Liver (tissue), 3 donors: ENCODE data around the gene UBE2F.

Source experiments
- EGR1 ChIP-seq, 2 donors: IDR thresholded peaks; 2 replicates each; pipeline ENCODE4 v1.6.1; 2016 to 2018; ENCODE audit warnings: antibody characterized with exemption in 2 of 2, low read depth in 2 of 2
- FOXA1 ChIP-seq: IDR thresholded peaks from 2 replicates; pipeline ENCODE4 v1.6.1; 2016; ENCODE audit warnings: antibody characterized with exemption
- FOXA2 ChIP-seq: IDR thresholded peaks from 2 replicates; pipeline ENCODE4 v1.6.1; 2016; ENCODE audit warnings: antibody characterized with exemption
- GABPA ChIP-seq, 2 donors: IDR thresholded peaks in 1 of 2; conservative IDR thresholded peaks in 1 of 2; 2 replicates each; pipeline ENCODE4 v1.6.1; 2016; ENCODE audit warnings: antibody characterized with exemption in 2 of 2, mild to moderate bottlenecking in 1 of 2, moderate library complexity in 1 of 2
- JUND ChIP-seq, 2 donors: IDR thresholded peaks; 2 replicates each; pipeline ENCODE4 v1.6.1; 2016; ENCODE audit warnings: antibody characterized with exemption in 2 of 2
- RAD21 ChIP-seq, 2 donors: IDR thresholded peaks; 2 replicates each; pipeline ENCODE4 v1.6.1; 2016; ENCODE audit warnings: antibody characterized with exemption in 2 of 2, mild to moderate bottlenecking in 2 of 2
- REST ChIP-seq: IDR thresholded peaks from 2 replicates; pipeline ENCODE4 v1.6.1; 2016; ENCODE audit warnings: antibody characterized with exemption, mild to moderate bottlenecking
- RXRA ChIP-seq, 2 donors: IDR thresholded peaks; 2 replicates each; pipeline ENCODE4 v1.6.1; 2017 to 2018; ENCODE audit warnings: antibody characterized with exemption in 2 of 2, mild to moderate bottlenecking in 1 of 2
- SP1 ChIP-seq: IDR thresholded peaks from 2 replicates; pipeline ENCODE4 v1.6.1; 2018; ENCODE audit warnings: antibody characterized with exemption, mild to moderate bottlenecking
- TAF1 ChIP-seq: conservative IDR thresholded peaks from 2 replicates; pipeline ENCODE4 v1.6.1; 2016; ENCODE audit warnings: antibody characterized with exemption, mild to moderate bottlenecking
- ZBTB33 ChIP-seq: IDR thresholded peaks from 2 replicates; pipeline ENCODE4 v1.6.1; 2016; ENCODE audit warnings: antibody characterized with exemption
- TF ChIP-seq, protein P1 (sequence below): fragments of 150-350 bp; IDR thresholded peaks from 2 replicates; pipeline ENCODE4 v1.5.1; 2017; ENCODE audit warnings: improper control_type of control experiment, low read depth, low read length; ENCODE audit not compliant: missing input control
- TF ChIP-seq, protein P2 (sequence below): IDR thresholded peaks from 2 replicates; pipeline ENCODE4 v1.6.1; 2016; ENCODE audit warnings: antibody characterized with exemption
- TF ChIP-seq, protein P3 (sequence below): IDR thresholded peaks from 2 replicates; pipeline ENCODE4 v1.6.1; 2016; ENCODE audit warnings: antibody characterized with exemption
- donor health status: healthy.
- donor health status: healthy.

- TF ChIP-seq RAD21 (IDR thresholded peaks at IDR 0.05): no peak
- TF ChIP-seq REST: no peak
- TF ChIP-seq, protein P1, sequence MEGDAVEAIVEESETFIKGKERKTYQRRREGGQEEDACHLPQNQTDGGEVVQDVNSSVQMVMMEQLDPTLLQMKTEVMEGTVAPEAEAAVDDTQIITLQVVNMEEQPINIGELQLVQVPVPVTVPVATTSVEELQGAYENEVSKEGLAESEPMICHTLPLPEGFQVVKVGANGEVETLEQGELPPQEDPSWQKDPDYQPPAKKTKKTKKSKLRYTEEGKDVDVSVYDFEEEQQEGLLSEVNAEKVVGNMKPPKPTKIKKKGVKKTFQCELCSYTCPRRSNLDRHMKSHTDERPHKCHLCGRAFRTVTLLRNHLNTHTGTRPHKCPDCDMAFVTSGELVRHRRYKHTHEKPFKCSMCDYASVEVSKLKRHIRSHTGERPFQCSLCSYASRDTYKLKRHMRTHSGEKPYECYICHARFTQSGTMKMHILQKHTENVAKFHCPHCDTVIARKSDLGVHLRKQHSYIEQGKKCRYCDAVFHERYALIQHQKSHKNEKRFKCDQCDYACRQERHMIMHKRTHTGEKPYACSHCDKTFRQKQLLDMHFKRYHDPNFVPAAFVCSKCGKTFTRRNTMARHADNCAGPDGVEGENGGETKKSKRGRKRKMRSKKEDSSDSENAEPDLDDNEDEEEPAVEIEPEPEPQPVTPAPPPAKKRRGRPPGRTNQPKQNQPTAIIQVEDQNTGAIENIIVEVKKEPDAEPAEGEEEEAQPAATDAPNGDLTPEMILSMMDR: no peak
- TF ChIP-seq, protein P2, sequence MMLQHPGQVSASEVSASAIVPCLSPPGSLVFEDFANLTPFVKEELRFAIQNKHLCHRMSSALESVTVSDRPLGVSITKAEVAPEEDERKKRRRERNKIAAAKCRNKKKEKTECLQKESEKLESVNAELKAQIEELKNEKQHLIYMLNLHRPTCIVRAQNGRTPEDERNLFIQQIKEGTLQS: no peak
- TF ChIP-seq SP1: no peak
- no peak for TF ChIP-seq TAF1
- TF ChIP-seq RXRA (IDR thresholded peaks at IDR 0.05): no peak
- no peak for TF ChIP-seq ZBTB33
- no peak for TF ChIP-seq JUND (IDR thresholded peaks at IDR 0.05)
- TF ChIP-seq, protein P3, sequence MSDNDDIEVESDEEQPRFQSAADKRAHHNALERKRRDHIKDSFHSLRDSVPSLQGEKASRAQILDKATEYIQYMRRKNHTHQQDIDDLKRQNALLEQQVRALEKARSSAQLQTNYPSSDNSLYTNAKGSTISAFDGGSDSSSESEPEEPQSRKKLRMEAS: no peak
- no peak for TF ChIP-seq FOXA2
- TF ChIP-seq EGR1 (IDR thresholded peaks at IDR 0.05; ENCODE audit: low read depth in 2 of 2): no peak
- TF ChIP-seq GABPA (IDR thresholded peaks at IDR 0.05 in 1 of 2, conservative IDR thresholded peaks at IDR 0.05 in 1 of 2): no peak
- no peak for TF ChIP-seq FOXA1
Measured at GRCh38 chr2:237931205-237931721, 35.6 kb upstream of the UBE2F start.
